ENCODE data around the gene RHOF. TPM values are rescaled to one million over a fixed set of nuclear protein-coding genes. Genes with fewer than 3 reads are reported as not detected.

RHOF gene
- total and polyA plus RNA-seq, 2 of the 13 experiments (the other 11 are each of a cell fraction or from before 2014, with no cell fraction given): 14.6 to 32.2 TPM

- TF ChIP-seq ARID5B (CRISPR knock-in tag; IDR thresholded peaks at IDR 0.05) (0 out of 2 replicates have a peak, but pooled peaks have one; percentile 41), FUBP1 (CRISPR knock-in tag; IDR thresholded peaks at IDR 0.05; ENCODE audit: borderline replicate concordance) (no peak), FOXK2 (IDR thresholded peaks at IDR 0.05) (no peak), SMYD3 (CRISPR knock-in tag; IDR thresholded peaks at IDR 0.05) (no peak; the same call in 1 of the 2 replicates), ZBTB33 (CRISPR knock-in tag; IDR thresholded peaks at IDR 0.05) (peak; percentile 96), ZBTB14 (CRISPR knock-in tag; IDR thresholded peaks at IDR 0.05) (no peak; the same call in none of the 2 replicates), ZFP90 (CRISPR knock-in tag; IDR thresholded peaks at IDR 0.05; ENCODE audit: borderline replicate concordance) (peak; percentile 98), ZNF101 (CRISPR knock-in tag; IDR thresholded peaks at IDR 0.05; ENCODE audit: borderline replicate concordance, low read depth) (no peak), ZNF414 (CRISPR knock-in tag; IDR thresholded peaks at IDR 0.05) (peak; percentile 27), ZBTB25 (CRISPR knock-in tag; IDR thresholded peaks at IDR 0.05) (0 out of 2 replicates have a peak, but pooled peaks have one; percentile 15), ZNF83 (CRISPR knock-in tag; IDR thresholded peaks at IDR 0.05; ENCODE audit: borderline replicate concordance) (0 out of 2 replicates have a peak, but pooled peaks have one; percentile 25), KDM5B (CRISPR knock-in tag; IDR thresholded peaks at IDR 0.05; ENCODE audit: borderline replicate concordance) (peak; percentile 66; the same call in 1 of the 2 replicates), CREM (IDR thresholded peaks at IDR 0.05) (no peak), CREM (CRISPR knock-in tag; IDR thresholded peaks at IDR 0.05) (no peak), CAMTA2 (CRISPR knock-in tag; IDR thresholded peaks at IDR 0.05; ENCODE audit: borderline replicate concordance) (no peak), FOSL2 (CRISPR knock-in tag; IDR thresholded peaks at IDR 0.05) (peak; percentile 57; the same call in 1 of the 2 replicates), ZNF841 (CRISPR knock-in tag; IDR thresholded peaks at IDR 0.05; ENCODE audit: borderline replicate concordance) (no peak), ZNF660 (CRISPR knock-in tag; IDR thresholded peaks at IDR 0.05; ENCODE audit: borderline replicate concordance, low read depth) (no peak; the same call in 1 of the 2 replicates)
These were observed 498 bp upstream of the RHOF start (continued) for GRCh38 chr12:121793838-121794533.

All from HepG2 (cell line).